ENCODE data around the gene MFSD2A. TPM values are rescaled to one million over a fixed set of nuclear protein-coding genes. Genes with fewer than 3 reads are reported as not detected.

MFSD2A gene
- polyA plus RNA-seq, 1 of the 3 experiments (the other 2 are of a cell fraction) = 6.3 TPM

DNA sequence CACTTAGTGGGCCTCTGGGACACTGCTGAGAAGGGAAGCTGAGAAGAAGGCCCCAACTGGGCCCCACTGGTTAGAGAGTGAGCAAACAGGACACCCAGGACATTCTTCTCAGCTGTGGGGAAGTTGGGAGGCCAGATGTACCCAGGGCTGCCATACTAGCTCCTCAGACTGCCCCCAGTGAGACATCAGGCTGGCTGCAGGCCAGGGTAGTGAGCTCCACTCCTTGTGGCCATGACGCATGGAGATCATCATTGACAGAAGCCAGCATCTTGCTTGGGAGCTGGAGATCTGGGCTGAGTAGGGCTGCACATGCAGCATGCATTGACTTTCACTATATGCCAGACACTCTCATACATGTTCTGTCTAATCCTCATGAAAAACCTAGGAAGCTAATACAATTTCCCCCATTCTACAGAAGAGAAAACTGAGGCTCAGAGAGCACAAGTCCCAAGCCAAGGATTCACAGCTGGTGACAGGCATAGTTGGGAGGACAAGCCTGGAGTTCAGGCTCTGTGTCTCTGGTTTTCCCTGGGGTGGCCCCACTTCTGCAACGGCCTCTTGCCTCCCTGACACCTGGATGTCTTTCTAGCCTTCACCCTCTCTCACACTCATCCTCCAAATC lies 29.1 kb upstream of the MFSD2A start (continued):
- TF ChIP-seq MXI1 (IDR thresholded peaks at IDR 0.05; ENCODE audit: low read depth, low read length) = no peak
- TF ChIP-seq NFIC (IDR thresholded peaks at IDR 0.05; ENCODE audit: borderline replicate concordance) = no peak
- no peak for TF ChIP-seq ELF1 (IDR thresholded peaks at IDR 0.05)

DNA sequence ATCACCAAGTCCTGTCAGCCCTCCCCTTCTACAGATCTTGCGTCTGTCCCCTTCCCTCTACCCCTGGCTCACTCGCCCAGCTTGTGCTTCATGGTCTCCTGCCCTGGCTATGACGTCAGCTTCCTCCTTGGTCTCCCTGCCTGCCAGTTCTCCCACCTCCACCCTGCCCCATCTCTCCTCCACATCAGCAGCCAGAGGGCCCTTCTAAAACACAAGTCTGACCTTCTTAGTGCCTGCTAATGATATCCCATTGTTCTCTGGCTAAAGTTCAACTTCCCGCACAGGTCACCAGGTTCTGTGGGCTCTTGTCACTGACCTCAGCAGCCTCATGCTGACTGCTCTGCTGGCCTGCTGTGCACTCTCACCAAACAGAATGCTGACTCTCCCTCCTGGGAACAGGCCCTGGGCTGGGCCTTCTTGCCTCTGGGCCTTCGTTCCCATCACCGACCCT lies 28.6 kb upstream of the MFSD2A start:
- Histone ChIP-seq H2AFZ (ENCODE audit: low read depth) (no peak overlapping the region), H3K9ac (no peak overlapping the region), H3K27me3 (ENCODE audit: insufficient read depth) (no peaks in the 10 kb centered on the region), H3K27ac (ENCODE audit: low read depth in 2 of 2, low read length in 1 of 2) (no peak overlapping the region), H4K20me1 (ENCODE audit: insufficient read depth) (no peaks in the 10 kb centered on the region), H3K79me2 (ENCODE audit: insufficient read depth) (no peaks in the 10 kb centered on the region), H3K4me2 (no peak overlapping the region), H3F3A (replicated peaks; ENCODE audit: insufficient read depth) (no peaks in the 10 kb centered on the region), H3K4me3 (ENCODE audit: low read depth in 2 of 2, low read length in 1 of 2) (no peak overlapping the region), H3K4me1 (ENCODE audit: control insufficient read depth in 1 of 2, insufficient read depth in 2 of 2, low read depth in 1 of 2, low read length in 1 of 2) (peaks cover 0 to 3% of the 10 kb centered on the region in 2 experiments; a peak in 1 of 4 replicates), H3K9me2 (no peaks in the 10 kb centered on the region), H3K9me3 (no peaks in the 10 kb centered on the region), H3K36me3 (replicated peaks in 1 of 2; ENCODE audit: control insufficient read depth in 1 of 2, insufficient read depth in 2 of 2, low read length in 1 of 2) (no peaks in the 10 kb centered on the region)
- TF ChIP-seq SIN3A (IDR thresholded peaks at IDR 0.05; ENCODE audit: borderline replicate concordance, low read depth, low read length) = no peak
- ChIA-PET POLR2A (interaction anchor here (1.3 kb wide), 1 partner anchor 29 kb away, joined by 3 read pairs; the partner anchor contains the start of gene MFSD2A), CTCF (interaction anchor here (0.9 to 13.7 kb wide), 4 partner anchors 25 to 106 kb away, joined by 4 to 209 read pairs (median 12); partner anchors contain the start of gene MYCL)
- 84% methylated on average over 6 of the region's 6 CpGs for WGBS (ENCODE audit: low lambda C conversion rate)
- DNase-seq = no peak

DNA sequence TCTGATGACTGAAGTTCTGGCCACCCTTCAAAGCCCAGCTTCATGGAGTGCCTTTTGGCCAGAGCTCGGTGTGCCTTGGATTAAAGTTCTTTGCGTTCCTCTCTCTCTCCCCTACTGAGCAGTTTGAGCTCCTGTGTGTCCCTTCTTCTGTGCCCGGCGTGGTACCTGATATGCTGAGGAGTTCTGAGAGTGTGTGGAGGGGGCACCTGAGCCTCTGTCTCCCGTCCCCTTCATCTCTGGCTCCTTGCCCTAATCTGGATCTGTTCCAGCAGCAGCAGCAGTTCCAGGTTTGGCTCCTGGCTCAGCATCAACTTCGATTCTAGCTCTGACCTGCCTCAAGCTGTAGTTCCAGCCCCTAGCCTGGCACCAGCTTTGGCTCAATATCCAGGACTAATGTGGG lies 28.1 kb upstream of the MFSD2A start:
- TF ChIP-seq, protein P1, sequence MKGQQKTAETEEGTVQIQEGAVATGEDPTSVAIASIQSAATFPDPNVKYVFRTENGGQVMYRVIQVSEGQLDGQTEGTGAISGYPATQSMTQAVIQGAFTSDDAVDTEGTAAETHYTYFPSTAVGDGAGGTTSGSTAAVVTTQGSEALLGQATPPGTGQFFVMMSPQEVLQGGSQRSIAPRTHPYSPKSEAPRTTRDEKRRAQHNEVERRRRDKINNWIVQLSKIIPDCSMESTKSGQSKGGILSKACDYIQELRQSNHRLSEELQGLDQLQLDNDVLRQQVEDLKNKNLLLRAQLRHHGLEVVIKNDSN (IDR thresholded peaks at IDR 0.05; ENCODE audit: borderline replicate concordance, low read depth) = no peak
- TF ChIP-seq, protein P2, sequence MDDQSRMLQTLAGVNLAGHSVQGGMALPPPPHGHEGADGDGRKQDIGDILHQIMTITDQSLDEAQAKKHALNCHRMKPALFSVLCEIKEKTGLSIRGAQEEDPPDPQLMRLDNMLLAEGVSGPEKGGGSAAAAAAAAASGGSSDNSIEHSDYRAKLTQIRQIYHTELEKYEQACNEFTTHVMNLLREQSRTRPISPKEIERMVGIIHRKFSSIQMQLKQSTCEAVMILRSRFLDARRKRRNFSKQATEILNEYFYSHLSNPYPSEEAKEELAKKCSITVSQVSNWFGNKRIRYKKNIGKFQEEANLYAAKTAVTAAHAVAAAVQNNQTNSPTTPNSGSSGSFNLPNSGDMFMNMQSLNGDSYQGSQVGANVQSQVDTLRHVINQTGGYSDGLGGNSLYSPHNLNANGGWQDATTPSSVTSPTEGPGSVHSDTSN (IDR thresholded peaks at IDR 0.05) = no peak
- TF ChIP-seq, protein P3, sequence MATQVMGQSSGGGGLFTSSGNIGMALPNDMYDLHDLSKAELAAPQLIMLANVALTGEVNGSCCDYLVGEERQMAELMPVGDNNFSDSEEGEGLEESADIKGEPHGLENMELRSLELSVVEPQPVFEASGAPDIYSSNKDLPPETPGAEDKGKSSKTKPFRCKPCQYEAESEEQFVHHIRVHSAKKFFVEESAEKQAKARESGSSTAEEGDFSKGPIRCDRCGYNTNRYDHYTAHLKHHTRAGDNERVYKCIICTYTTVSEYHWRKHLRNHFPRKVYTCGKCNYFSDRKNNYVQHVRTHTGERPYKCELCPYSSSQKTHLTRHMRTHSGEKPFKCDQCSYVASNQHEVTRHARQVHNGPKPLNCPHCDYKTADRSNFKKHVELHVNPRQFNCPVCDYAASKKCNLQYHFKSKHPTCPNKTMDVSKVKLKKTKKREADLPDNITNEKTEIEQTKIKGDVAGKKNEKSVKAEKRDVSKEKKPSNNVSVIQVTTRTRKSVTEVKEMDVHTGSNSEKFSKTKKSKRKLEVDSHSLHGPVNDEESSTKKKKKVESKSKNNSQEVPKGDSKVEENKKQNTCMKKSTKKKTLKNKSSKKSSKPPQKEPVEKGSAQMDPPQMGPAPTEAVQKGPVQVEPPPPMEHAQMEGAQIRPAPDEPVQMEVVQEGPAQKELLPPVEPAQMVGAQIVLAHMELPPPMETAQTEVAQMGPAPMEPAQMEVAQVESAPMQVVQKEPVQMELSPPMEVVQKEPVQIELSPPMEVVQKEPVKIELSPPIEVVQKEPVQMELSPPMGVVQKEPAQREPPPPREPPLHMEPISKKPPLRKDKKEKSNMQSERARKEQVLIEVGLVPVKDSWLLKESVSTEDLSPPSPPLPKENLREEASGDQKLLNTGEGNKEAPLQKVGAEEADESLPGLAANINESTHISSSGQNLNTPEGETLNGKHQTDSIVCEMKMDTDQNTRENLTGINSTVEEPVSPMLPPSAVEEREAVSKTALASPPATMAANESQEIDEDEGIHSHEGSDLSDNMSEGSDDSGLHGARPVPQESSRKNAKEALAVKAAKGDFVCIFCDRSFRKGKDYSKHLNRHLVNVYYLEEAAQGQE (IDR thresholded peaks at IDR 0.05; ENCODE audit: low read depth, low read length) = no peak
- no peak for TF ChIP-seq ELF1 (IDR thresholded peaks at IDR 0.05)
- TF ChIP-seq, protein P4, sequence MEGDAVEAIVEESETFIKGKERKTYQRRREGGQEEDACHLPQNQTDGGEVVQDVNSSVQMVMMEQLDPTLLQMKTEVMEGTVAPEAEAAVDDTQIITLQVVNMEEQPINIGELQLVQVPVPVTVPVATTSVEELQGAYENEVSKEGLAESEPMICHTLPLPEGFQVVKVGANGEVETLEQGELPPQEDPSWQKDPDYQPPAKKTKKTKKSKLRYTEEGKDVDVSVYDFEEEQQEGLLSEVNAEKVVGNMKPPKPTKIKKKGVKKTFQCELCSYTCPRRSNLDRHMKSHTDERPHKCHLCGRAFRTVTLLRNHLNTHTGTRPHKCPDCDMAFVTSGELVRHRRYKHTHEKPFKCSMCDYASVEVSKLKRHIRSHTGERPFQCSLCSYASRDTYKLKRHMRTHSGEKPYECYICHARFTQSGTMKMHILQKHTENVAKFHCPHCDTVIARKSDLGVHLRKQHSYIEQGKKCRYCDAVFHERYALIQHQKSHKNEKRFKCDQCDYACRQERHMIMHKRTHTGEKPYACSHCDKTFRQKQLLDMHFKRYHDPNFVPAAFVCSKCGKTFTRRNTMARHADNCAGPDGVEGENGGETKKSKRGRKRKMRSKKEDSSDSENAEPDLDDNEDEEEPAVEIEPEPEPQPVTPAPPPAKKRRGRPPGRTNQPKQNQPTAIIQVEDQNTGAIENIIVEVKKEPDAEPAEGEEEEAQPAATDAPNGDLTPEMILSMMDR (IDR thresholded peaks at IDR 0.05) = no peak
- no peak for TF ChIP-seq TAF1 (IDR thresholded peaks at IDR 0.05; ENCODE audit: borderline replicate concordance, low read depth, low read length)
- no peak for TF ChIP-seq NRF1 (IDR thresholded peaks at IDR 0.05; ENCODE audit: low read depth, low read length)
- no peak for TF ChIP-seq SIN3A (IDR thresholded peaks at IDR 0.05; ENCODE audit: borderline replicate concordance, low read depth, low read length)
- no peak for TF ChIP-seq RCOR1 (IDR thresholded peaks at IDR 0.05; ENCODE audit: low read length)
- no peak for TF ChIP-seq MEF2A (IDR thresholded peaks at IDR 0.05; ENCODE audit: borderline replicate concordance, low read depth)
- TF ChIP-seq MXI1 (IDR thresholded peaks at IDR 0.05; ENCODE audit: low read depth, low read length) = no peak
- Histone ChIP-seq H3K9ac (no peak overlapping the region), H4K20me1 (ENCODE audit: insufficient read depth) (no peaks in the 10 kb centered on the region), H3K4me2 (no peak overlapping the region), H3K9me3 (no peaks in the 10 kb centered on the region), H3K27ac (ENCODE audit: low read depth in 2 of 2, low read length in 1 of 2) (no peak overlapping the region), H3K36me3 (replicated peaks in 1 of 2; ENCODE audit: control insufficient read depth in 1 of 2, insufficient read depth in 2 of 2, low read length in 1 of 2) (no peaks in the 10 kb centered on the region), H3F3A (replicated peaks; ENCODE audit: insufficient read depth) (no peaks in the 10 kb centered on the region), H3K4me1 (ENCODE audit: control insufficient read depth in 1 of 2, insufficient read depth in 2 of 2, low read depth in 1 of 2, low read length in 1 of 2) (peaks cover 0 to 3% of the 10 kb centered on the region in 2 experiments; a peak in 1 of 4 replicates), H2AFZ (ENCODE audit: low read depth) (no peak overlapping the region), H3K4me3 (ENCODE audit: low read depth in 2 of 2, low read length in 1 of 2) (no peak overlapping the region), H3K27me3 (ENCODE audit: insufficient read depth) (no peaks in the 10 kb centered on the region), H3K9me2 (no peaks in the 10 kb centered on the region), H3K79me2 (ENCODE audit: insufficient read depth) (no peaks in the 10 kb centered on the region)
- ChIA-PET CTCF (interaction anchor here (1.3 to 13.7 kb wide), 3 partner anchors 25 to 106 kb away, joined by 5 to 209 read pairs (median 19); partner anchors contain the start of gene MYCL), POLR2A (no interaction called here)
- WGBS (ENCODE audit: low lambda C conversion rate) = 79% methylated on average over 6 of the region's 6 CpGs
- DNase-seq = no peak

All from SK-N-SH (cell line).